Ovary (tissue), 9 donors: ENCODE data around the gene TAOK2. TPM values are rescaled to one million over a fixed set of nuclear protein-coding genes. Genes with fewer than 3 reads are reported as not detected.

Experiments used
- DNase-seq, 5 donors: peaks; one replicate each; pipeline ENCODE4 v3.0.0-alpha.2; 2019 to 2020
- H3K27ac ChIP-seq, 2 donors: fragments of 200-600 bp; one replicate each; pipeline versions ENCODE4 v1.5.1 to v1.8.0; 2019 to 2022
- H3K27me3 ChIP-seq: fragments of 200-600 bp; one replicate; pipeline ENCODE4 v1.8.0; 2022
- H3K36me3 ChIP-seq: fragments of 200-600 bp; sonication (generic); one replicate; pipeline ENCODE4 v1.5.1; 2019
- H3K4me1 ChIP-seq: one replicate; pipeline ENCODE4 v1.8.1; 2013; ENCODE audit warnings: mild to moderate bottlenecking, moderate library complexity; ENCODE audit not compliant: insufficient read depth
- H3K4me3 ChIP-seq: fragments of 200-600 bp; sonication (generic); one replicate; pipeline ENCODE4 v1.5.1; 2017
- H3K9me3 ChIP-seq, 2 donors: fragments of 200-600 bp in 1 of 2; sonication (generic) in 1 of 2; one replicate each; pipeline versions ENCODE4 v1.5.1 to v1.8.1; 2013 to 2019; ENCODE audit warnings: mild to moderate bottlenecking in 1 of 2, moderate library complexity in 1 of 2
- CTCF ChIP-seq, 3 donors: fragments of 450-650 bp in 2 of 3; fragments of 200-600 bp in 1 of 3; IDR thresholded peaks; one replicate each; pipeline versions ENCODE4 v1.5.1 to v1.8.0; 2016 to 2022; ENCODE audit warnings: antibody characterized with exemption in 3 of 3, mild to moderate bottlenecking in 1 of 3
- EP300 ChIP-seq: sonication (generic); formaldehyde crosslinking; IDR thresholded peaks from one replicate; pipeline ENCODE4 v1.6.1; 2017; ENCODE audit warnings: antibody characterized with exemption
- POLR2A ChIP-seq: fragments of 450-650 bp; IDR thresholded peaks from one replicate; pipeline ENCODE4 v1.6.1; 2017; ENCODE audit warnings: antibody characterized with exemption, mild to moderate bottlenecking, moderate library complexity
- WGBS, 3 donors: extraction: QIAGEN DNeasy Blood & Tissue Kit in 1 of 3; methylation state at CpG; one replicate each; pipeline versions ENCODE4 v1.1.5 to v1.1.7; 2013 to 2017; 5-methylcytosine and 5-hydroxymethylcytosine counted together
- intact Hi-C, 4 donors: fragments of 100-400 bp; cut with DNase I; formaldehyde crosslinking; loops; one replicate each; pipeline versions ENCODE4 v1.11.0 to v1.15.1; 2022 to 2023
- polyA plus RNA-seq, 2 donors: library from polyadenylated mRNA; stranded (reverse); fragments of 200-250 nt in 1 of 2; fragments of 350-450 nt in 1 of 2; fragmentation: Illumina TruSeq in 1 of 2; extraction: RNeasy Lipid Tissue Mini Kit (QIAGEN cat#74804) in 1 of 2; gene quantifications; one replicate each; pipeline ENCODE4 v1.2.3, GENCODE V29; 2013 to 2014
- total RNA-seq, 7 donors: library from RNA; depleted of rRNA in 2 of 7; stranded (reverse); fragments of >200 nt in 2 of 7; fragmentation: NEBNext Ultra II Directional in 3 of 7; extraction: Animal tissue kit (Norgen Biotek cat#: 25700) in 3 of 7; gene quantifications; one replicate each; pipeline versions ENCODE4 v1.1.0 to v1.2.4, GENCODE V29; 2016 to 2023
- donor health status: DM: no; HTN: no; CAD: no; lungs with moderate emphysema.
- donor health status: DM: no; HTN: no; CAD: no.
- donor health status: Bipolar disorder and iron deficiency.
- donor health status: DM: yes; HTN: yes; CAD: no.
- donor health status: DM: no; HTN: no; CAD: no.
- donor health status: DM: yes; HTN: yes; CAD: no.

TAOK2 gene
- total and polyA plus RNA-seq, 9 donors, result 19.4 to 54.0 (median 39.1) TPM

DNA sequence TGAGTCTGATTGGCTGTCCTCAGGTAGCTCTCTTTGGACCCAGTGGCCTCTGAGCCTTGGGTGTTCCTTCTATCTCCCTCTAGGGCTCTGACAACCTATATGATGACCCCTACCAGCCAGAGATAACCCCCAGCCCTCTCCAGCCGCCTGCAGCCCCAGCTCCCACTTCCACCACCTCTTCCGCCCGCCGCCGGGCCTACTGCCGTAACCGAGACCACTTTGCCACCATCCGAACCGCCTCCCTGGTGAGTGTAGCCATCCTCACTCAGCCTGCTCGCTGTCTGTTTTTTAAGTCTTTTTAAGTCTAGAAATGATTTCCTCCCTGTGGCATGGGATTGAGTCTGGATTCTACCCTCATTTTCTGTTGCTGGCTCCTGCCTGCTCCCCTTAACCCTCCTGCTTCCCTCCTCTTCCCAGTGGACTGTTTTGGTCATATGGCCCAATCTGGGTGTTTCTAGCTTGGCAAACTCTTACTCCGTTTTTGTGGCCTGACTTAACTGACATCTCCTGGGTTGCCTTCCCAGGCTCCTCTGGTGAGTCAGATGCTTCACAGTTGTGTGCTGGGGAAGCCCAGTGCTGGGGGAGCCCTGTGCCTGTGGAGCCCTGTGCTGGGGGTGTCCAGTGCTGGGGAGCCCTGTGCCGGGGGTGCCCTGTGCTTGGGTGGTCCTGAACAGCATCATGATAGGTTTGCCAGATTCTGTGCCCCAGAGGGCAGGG is 9.9 kb downstream of the TAOK2 start:
- WGBS, 3 donors, result 77 to 82% (median 81%) methylated on average over 11 to 12 of the region's 12 CpGs
- Histone ChIP-seq H3K4me1 (no peaks in the 10 kb centered on the region), H3K4me3 (no peak overlapping the region), H3K9me3 (no peaks in the 10 kb centered on the region), H3K27me3 (no peaks in the 10 kb centered on the region), H3K27ac (no peak overlapping the region), H3K36me3 (no peaks in the 10 kb centered on the region)
- TF ChIP-seq CTCF (IDR thresholded peaks at IDR 0.05) (no peak), EP300 (no peak), POLR2A (no peak)
- intact Hi-C loops, result no loop called here
- DNase-seq, result no peak

- 73 to 84% (median 77%) methylated on average over 6 of the region's 6 CpGs for WGBS, 3 donors
- no peak for TF ChIP-seq POLR2A
- TF ChIP-seq CTCF (IDR thresholded peaks at IDR 0.05), result no peak
- no peak for TF ChIP-seq EP300
- intact Hi-C loops, result no loop called here
- H3K36me3 ChIP-seq, result no peaks in the 10 kb centered on the region
- no peak overlapping the region for H3K27ac ChIP-seq
- no peaks in the 10 kb centered on the region for H3K9me3 ChIP-seq
- H3K4me3 ChIP-seq, result no peak overlapping the region
- H3K27me3 ChIP-seq, result no peaks in the 10 kb centered on the region
- no peak for DNase-seq
- no peaks in the 10 kb centered on the region for H3K4me1 ChIP-seq
These were observed 10.6 kb downstream of the TAOK2 start for GRCh38 chr16:29984137-29984763.

- Histone ChIP-seq H3K4me1 (no peaks in the 10 kb centered on the region), H3K36me3 (no peaks in the 10 kb centered on the region)
- TF ChIP-seq EP300, result no peak
- TF ChIP-seq CTCF (IDR thresholded peaks at IDR 0.05), result no peak
- TF ChIP-seq POLR2A, result no peak
These were observed 11.1 kb downstream of the TAOK2 start for GRCh38 chr16:29984764-29985147.

GRCh38 chr16:29985271-29985811 is 11.7 kb downstream of the TAOK2 start:
- intact Hi-C loops, result no loop called here
- DNase-seq, result peak in 1 of 5 donors; percentile 27
- H3K9me3 ChIP-seq, result no peaks in the 10 kb centered on the region
- H3K4me3 ChIP-seq, result no peak overlapping the region
- H3K4me1 ChIP-seq, result no peaks in the 10 kb centered on the region
- 91 to 92% (median 92%) methylated on average over 28 of the region's 28 CpGs for whole genome bisulfite sequencing, 3 donors
- no peak overlapping the region for H3K27ac ChIP-seq
- no peaks in the 10 kb centered on the region for H3K36me3 ChIP-seq
- H3K27me3 ChIP-seq, result no peaks in the 10 kb centered on the region
- TF ChIP-seq POLR2A, result no peak
- TF ChIP-seq EP300, result no peak
- TF ChIP-seq CTCF (IDR thresholded peaks at IDR 0.05), result no peak

More at GRCh38 chr16:29984764-29985147, 11.1 kb downstream of the TAOK2 start:
- DNase-seq, result no peak
- H3K4me3 ChIP-seq, result no peak overlapping the region
- no peak overlapping the region for H3K27ac ChIP-seq
- 84 to 88% (median 87%) methylated on average over 5 of the region's 5 CpGs for WGBS, 3 donors
- intact Hi-C loops, result no loop called here
- no peaks in the 10 kb centered on the region for H3K9me3 ChIP-seq
- H3K27me3 ChIP-seq, result no peaks in the 10 kb centered on the region
